ENCODE measurements around the gene HEG1.

GRCh38 chr3:125022206-125022605, 33.6 kb downstream of the HEG1 start:
- TF ChIP-seq, protein P1, sequence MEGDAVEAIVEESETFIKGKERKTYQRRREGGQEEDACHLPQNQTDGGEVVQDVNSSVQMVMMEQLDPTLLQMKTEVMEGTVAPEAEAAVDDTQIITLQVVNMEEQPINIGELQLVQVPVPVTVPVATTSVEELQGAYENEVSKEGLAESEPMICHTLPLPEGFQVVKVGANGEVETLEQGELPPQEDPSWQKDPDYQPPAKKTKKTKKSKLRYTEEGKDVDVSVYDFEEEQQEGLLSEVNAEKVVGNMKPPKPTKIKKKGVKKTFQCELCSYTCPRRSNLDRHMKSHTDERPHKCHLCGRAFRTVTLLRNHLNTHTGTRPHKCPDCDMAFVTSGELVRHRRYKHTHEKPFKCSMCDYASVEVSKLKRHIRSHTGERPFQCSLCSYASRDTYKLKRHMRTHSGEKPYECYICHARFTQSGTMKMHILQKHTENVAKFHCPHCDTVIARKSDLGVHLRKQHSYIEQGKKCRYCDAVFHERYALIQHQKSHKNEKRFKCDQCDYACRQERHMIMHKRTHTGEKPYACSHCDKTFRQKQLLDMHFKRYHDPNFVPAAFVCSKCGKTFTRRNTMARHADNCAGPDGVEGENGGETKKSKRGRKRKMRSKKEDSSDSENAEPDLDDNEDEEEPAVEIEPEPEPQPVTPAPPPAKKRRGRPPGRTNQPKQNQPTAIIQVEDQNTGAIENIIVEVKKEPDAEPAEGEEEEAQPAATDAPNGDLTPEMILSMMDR (IDR thresholded peaks at IDR 0.05) = no peak
- TF ChIP-seq POLR2AphosphoS5 (IDR thresholded peaks at IDR 0.05) = no peak

Measured in stomach (tissue), 4 donors.